Thoracic aorta (tissue), 2 donors: Measurements from ENCODE around the gene GPATCH2L. TPM values are rescaled to one million over a fixed set of nuclear protein-coding genes. Genes with fewer than 3 reads are reported as not detected.
A peak's percentile ranks its signal among the peaks of the same experiment; 100 is the strongest.

ENCODE experiments used
- ATAC-seq: fragments of 150-250 bp; one replicate; pipeline ENCODE4 v1.8.0; 2017; ENCODE audit warnings: low read depth; ENCODE audit not compliant: insufficient number of reproducible peaks, low FRiP score
- DNase-seq: peaks from one replicate; pipeline ENCODE4 v3.0.0-alpha.2; 2020; ENCODE audit warnings: low spot score
- H3K27ac ChIP-seq, 2 donors: fragments of 200-600 bp; sonication (generic); 1 replicate in 1 of 2; 2 replicates in 1 of 2; pipeline ENCODE4 v1.5.1; 2016; ENCODE audit warnings: mild to moderate bottlenecking in 2 of 2, moderate library complexity in 2 of 2
- H3K27me3 ChIP-seq: fragments of 200-600 bp; sonication (generic); replicated peaks from 2 replicates; pipeline ENCODE4 v1.6.0; 2016; ENCODE audit warnings: mild to moderate bottlenecking; ENCODE audit not compliant: insufficient read depth
- H3K36me3 ChIP-seq: fragments of 200-600 bp; sonication (generic); one replicate; pipeline ENCODE4 v1.5.1; 2016
- H3K4me1 ChIP-seq, 2 donors: fragments of 200-600 bp; sonication (generic); 1 replicate in 1 of 2; 2 replicates in 1 of 2; pipeline versions ENCODE4 v1.5.1 to v1.6.0; 2016; ENCODE audit warnings: low read depth in 2 of 2, mild to moderate bottlenecking in 1 of 2; ENCODE audit not compliant: control insufficient read depth in 1 of 2
- H3K4me3 ChIP-seq: fragments of 200-600 bp; sonication (generic); 2 replicates; pipeline ENCODE4 v1.5.1; 2016; ENCODE audit warnings: mild to moderate bottlenecking
- H3K9me3 ChIP-seq: fragments of 200-600 bp; sonication (generic); 2 replicates; pipeline ENCODE4 v1.5.1; 2016
- CTCF ChIP-seq: fragments of 200-600 bp; sonication (generic); IDR thresholded peaks from one replicate; pipeline ENCODE4 v1.5.1; 2019; ENCODE audit warnings: antibody characterized with exemption
- total RNA-seq, 2 donors: library from RNA; depleted of rRNA; stranded (reverse); fragments of >200 nt; gene quantifications; one replicate each; pipeline versions ENCODE4 v1.1.0 to v1.2.3, GENCODE V29; 2016

Gene GPATCH2L
- total RNA-seq, 2 donors from 2014 or later: 29.9 to 124 TPM

GRCh38 chr14:76138119-76138757, 13.5 kb upstream of the GPATCH2L start:
- peaks cover 0 to 3% of the 10 kb centered on the region in 2 donors for H3K4me1 ChIP-seq
- H3K27ac ChIP-seq: no peak overlapping the region
- peak overlapping the region; percentile 58 for H3K4me3 ChIP-seq
- TF ChIP-seq CTCF: no peak
- DNase-seq (no peak), ATAC-seq (no peak)
- H3K36me3 ChIP-seq: no peaks in the 10 kb centered on the region
- peaks cover 4% of the 10 kb centered on the region for H3K9me3 ChIP-seq
- no peaks in the 10 kb centered on the region for H3K27me3 ChIP-seq

GRCh38 chr14:76138758-76139723, 12.7 kb upstream of the GPATCH2L start:
- peaks cover 8% of the 10 kb centered on the region for H3K9me3 ChIP-seq
- no peaks in the 10 kb centered on the region for H3K36me3 ChIP-seq
- no peak for TF ChIP-seq CTCF
- no peak for DNase-seq
- H3K27me3 ChIP-seq: no peaks in the 10 kb centered on the region
- H3K4me3 ChIP-seq: peak overlapping the region; percentile 58
- peaks cover 0 to 3% of the 10 kb centered on the region in 2 donors for H3K4me1 ChIP-seq
- ATAC-seq: no peak
- no peak overlapping the region for H3K27ac ChIP-seq

GRCh38 chr14:76143642-76144041, 8.1 kb upstream of the GPATCH2L start:
- no peaks in the 10 kb centered on the region for H3K27me3 ChIP-seq
- H3K4me1 ChIP-seq: peaks cover 0 to under 1% of the 10 kb centered on the region in 2 donors
- H3K4me3 ChIP-seq: no peak overlapping the region
- no peak for ATAC-seq
- no peak for DNase-seq
- H3K9me3 ChIP-seq: peaks cover 8% of the 10 kb centered on the region
- H3K36me3 ChIP-seq: no peaks in the 10 kb centered on the region
- H3K27ac ChIP-seq: no peak overlapping the region
- no peak for TF ChIP-seq CTCF

- H3K27me3 ChIP-seq: no peaks in the 10 kb centered on the region
- TF ChIP-seq CTCF: no peak
- H3K27ac ChIP-seq: no peak overlapping the region
- H3K4me1 ChIP-seq: no peaks in the 10 kb centered on the region
- DNase-seq (no peak), ATAC-seq (no peak)
- no peak overlapping the region for H3K4me3 ChIP-seq
- H3K36me3 ChIP-seq: no peaks in the 10 kb centered on the region
- peaks cover 8% of the 10 kb centered on the region for H3K9me3 ChIP-seq
Observed at GRCh38 chr14:76146976-76147375, 4.7 kb upstream of the GPATCH2L start.

- Histone ChIP-seq H3K4me3 (no peak overlapping the region), H3K9me3 (no peaks in the 10 kb centered on the region), H3K27me3 (no peaks in the 10 kb centered on the region), H3K27ac (no peak overlapping the region), H3K4me1 (peaks cover 16 to 19% of the 10 kb centered on the region in 2 donors), H3K36me3 (peaks cover under 1% of the 10 kb centered on the region)
- no peak for ATAC-seq
- no peak for TF ChIP-seq CTCF
- DNase-seq: no peak
Observed at GRCh38 chr14:76149196-76149595, 2.5 kb upstream of the GPATCH2L start.
